ENCODE data around the gene PDE6C. TPM values are rescaled to one million over a fixed set of nuclear protein-coding genes. Genes with fewer than 3 reads are reported as not detected.

PDE6C gene
- total RNA-seq, 6 donors from 2014 or later: not detected

GRCh38 chr10:93652857-93653256 lies 40.5 kb downstream of the PDE6C start:
- Histone ChIP-seq H3K27me3 (no peaks in the 10 kb centered on the region), H3K27ac (no peak overlapping the region), H3K36me3 (no peaks in the 10 kb centered on the region), H3K4me1 (no peaks in the 10 kb centered on the region), H3K9me3 (no peaks in the 10 kb centered on the region), H3K4me3 (no peak overlapping the region)
- ATAC-seq (ENCODE audit: low FRiP score in 2 of 2): no peak
- 79 to 86% methylated on average over 1 of the region's 1 CpG for WGBS, 2 donors
- no peak for DNase-seq
- TF ChIP-seq POLR2AphosphoS5 (IDR thresholded peaks at IDR 0.05): no peak
- TF ChIP-seq EP300 (IDR thresholded peaks at IDR 0.05): no peak
- no peak for TF ChIP-seq CTCF (IDR thresholded peaks at IDR 0.05)
- no peak for TF ChIP-seq POLR2A (IDR thresholded peaks at IDR 0.05)

- H3K27ac ChIP-seq: no peak overlapping the region
- no peak for DNase-seq
- WGBS, 2 donors: 83 to 88% methylated on average over 1 of the region's 1 CpG
- no peaks in the 10 kb centered on the region for H3K4me1 ChIP-seq
- H3K9me3 ChIP-seq: no peaks in the 10 kb centered on the region
- H3K27me3 ChIP-seq: no peaks in the 10 kb centered on the region
- no peak for TF ChIP-seq POLR2A (IDR thresholded peaks at IDR 0.05)
- no peak for ATAC-seq (ENCODE audit: low FRiP score in 2 of 2)
- no peaks in the 10 kb centered on the region for H3K36me3 ChIP-seq
- no peak overlapping the region for H3K4me3 ChIP-seq
Observed at GRCh38 chr10:93654201-93654600, 41.9 kb downstream of the PDE6C start.

GRCh38 chr10:93656155-93656554 lies 43.8 kb downstream of the PDE6C start:
- 95 to 96% methylated on average over 1 of the region's 1 CpG for WGBS, 2 donors
- Histone ChIP-seq H3K36me3 (peaks cover 0 to 10% (median 1%) of the 10 kb centered on the region in 4 donors), H3K27ac (no peak overlapping the region), H3K27me3 (no peaks in the 10 kb centered on the region), H3K9me3 (no peaks in the 10 kb centered on the region), H3K4me1 (no peaks in the 10 kb centered on the region), H3K4me3 (no peak overlapping the region)
- no peak for ATAC-seq (ENCODE audit: low FRiP score in 2 of 2)
- TF ChIP-seq POLR2A (IDR thresholded peaks at IDR 0.05) (no peak), CTCF (IDR thresholded peaks at IDR 0.05) (no peak), POLR2AphosphoS5 (IDR thresholded peaks at IDR 0.05) (no peak), EP300 (IDR thresholded peaks at IDR 0.05) (no peak)
- no peak for DNase-seq

GRCh38 chr10:93657757-93658156 lies 45.4 kb downstream of the PDE6C start:
- 67 to 82% methylated on average over 1 of the region's 1 CpG for WGBS, 2 donors

GRCh38 chr10:93666030-93666429 lies 53.7 kb downstream of the PDE6C start:
- DNase-seq: no peak
- ATAC-seq (ENCODE audit: low FRiP score in 2 of 2): no peak
- TF ChIP-seq EP300 (IDR thresholded peaks at IDR 0.05) (no peak), POLR2A (IDR thresholded peaks at IDR 0.05) (no peak), POLR2AphosphoS5 (IDR thresholded peaks at IDR 0.05) (no peak), CTCF (IDR thresholded peaks at IDR 0.05) (no peak)
- Histone ChIP-seq H3K4me1 (no peaks in the 10 kb centered on the region), H3K27ac (no peak overlapping the region), H3K36me3 (peaks cover 9 to 60% (median 25%) of the 10 kb centered on the region in 4 donors), H3K4me3 (no peak overlapping the region), H3K9me3 (no peaks in the 10 kb centered on the region), H3K27me3 (no peaks in the 10 kb centered on the region)
- WGBS, 2 donors: 96 to 97% methylated on average over 4 of the region's 4 CpGs

More at GRCh38 chr10:93657757-93658156, 45.4 kb downstream of the PDE6C start:
- no peak overlapping the region for H3K4me3 ChIP-seq
- TF ChIP-seq POLR2AphosphoS5 (IDR thresholded peaks at IDR 0.05) (no peak), POLR2A (IDR thresholded peaks at IDR 0.05) (no peak), CTCF (IDR thresholded peaks at IDR 0.05) (no peak), EP300 (IDR thresholded peaks at IDR 0.05) (no peak)
- H3K27me3 ChIP-seq: no peaks in the 10 kb centered on the region
- H3K4me1 ChIP-seq: no peaks in the 10 kb centered on the region
- no peak for DNase-seq
- no peaks in the 10 kb centered on the region for H3K9me3 ChIP-seq
- no peak for ATAC-seq (ENCODE audit: low FRiP score in 2 of 2)
- H3K36me3 ChIP-seq: peaks cover 0 to 12% (median 1%) of the 10 kb centered on the region in 4 donors
- no peak overlapping the region for H3K27ac ChIP-seq
